VCaP (cell line): ENCODE results near the gene ITGA11.

Source experiments
- H3K27ac ChIP-seq: fragments of 450-650 bp; 2 replicates; pipeline ENCODE4 v1.5.1; 2017
- TF ChIP-seq, protein P1 (sequence below): fragments of 450-650 bp; conservative IDR thresholded peaks from 2 replicates; pipeline ENCODE4 v1.5.1; 2017; ENCODE audit warnings: mild to moderate bottlenecking, moderate library complexity

The ITGA11 gene

DNA sequence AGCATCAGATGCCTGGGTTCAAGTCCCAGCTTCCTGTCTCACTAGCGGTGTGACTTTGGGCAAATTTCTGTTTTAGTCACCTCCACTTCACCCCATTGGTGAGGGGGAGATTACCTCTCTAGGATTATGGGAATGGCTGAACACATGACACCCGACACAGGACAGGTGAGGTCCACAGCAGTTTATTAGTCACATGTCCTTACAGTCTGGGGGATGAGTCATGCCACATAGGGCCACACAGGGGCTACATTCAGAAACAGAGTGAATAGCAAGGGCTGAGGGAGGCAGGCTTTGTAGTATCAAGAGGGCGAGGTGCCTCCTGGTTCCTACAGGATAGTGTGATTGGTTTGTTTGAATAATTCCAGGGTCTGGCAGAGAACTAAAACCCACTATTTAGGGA lies 15.2 kb upstream of the ITGA11 start:
- TF ChIP-seq, protein P1, sequence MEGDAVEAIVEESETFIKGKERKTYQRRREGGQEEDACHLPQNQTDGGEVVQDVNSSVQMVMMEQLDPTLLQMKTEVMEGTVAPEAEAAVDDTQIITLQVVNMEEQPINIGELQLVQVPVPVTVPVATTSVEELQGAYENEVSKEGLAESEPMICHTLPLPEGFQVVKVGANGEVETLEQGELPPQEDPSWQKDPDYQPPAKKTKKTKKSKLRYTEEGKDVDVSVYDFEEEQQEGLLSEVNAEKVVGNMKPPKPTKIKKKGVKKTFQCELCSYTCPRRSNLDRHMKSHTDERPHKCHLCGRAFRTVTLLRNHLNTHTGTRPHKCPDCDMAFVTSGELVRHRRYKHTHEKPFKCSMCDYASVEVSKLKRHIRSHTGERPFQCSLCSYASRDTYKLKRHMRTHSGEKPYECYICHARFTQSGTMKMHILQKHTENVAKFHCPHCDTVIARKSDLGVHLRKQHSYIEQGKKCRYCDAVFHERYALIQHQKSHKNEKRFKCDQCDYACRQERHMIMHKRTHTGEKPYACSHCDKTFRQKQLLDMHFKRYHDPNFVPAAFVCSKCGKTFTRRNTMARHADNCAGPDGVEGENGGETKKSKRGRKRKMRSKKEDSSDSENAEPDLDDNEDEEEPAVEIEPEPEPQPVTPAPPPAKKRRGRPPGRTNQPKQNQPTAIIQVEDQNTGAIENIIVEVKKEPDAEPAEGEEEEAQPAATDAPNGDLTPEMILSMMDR, result no peak
- H3K27ac ChIP-seq, result no peak overlapping the region

DNA sequence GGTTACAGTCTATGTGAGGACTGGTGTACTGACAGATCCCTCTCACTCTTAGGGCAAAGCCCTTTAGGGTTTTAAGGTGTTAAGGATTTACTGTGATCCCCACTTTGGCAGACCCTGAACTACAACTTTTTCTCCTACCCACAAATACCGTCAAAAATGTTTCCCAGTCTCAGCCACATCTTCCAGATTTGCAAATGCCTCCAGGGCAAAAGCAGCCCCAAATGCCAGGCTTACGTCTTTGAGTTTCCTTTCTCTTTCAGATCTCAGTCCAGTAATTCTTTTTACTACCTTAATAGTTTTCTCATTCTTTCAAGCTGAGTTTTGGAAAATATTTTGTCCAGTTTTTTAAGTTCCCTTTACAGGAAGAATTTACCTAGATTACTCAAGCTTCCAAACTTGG lies 13.4 kb upstream of the ITGA11 start:
- TF ChIP-seq, protein P1, result no peak
- H3K27ac ChIP-seq, result no peak overlapping the region

DNA sequence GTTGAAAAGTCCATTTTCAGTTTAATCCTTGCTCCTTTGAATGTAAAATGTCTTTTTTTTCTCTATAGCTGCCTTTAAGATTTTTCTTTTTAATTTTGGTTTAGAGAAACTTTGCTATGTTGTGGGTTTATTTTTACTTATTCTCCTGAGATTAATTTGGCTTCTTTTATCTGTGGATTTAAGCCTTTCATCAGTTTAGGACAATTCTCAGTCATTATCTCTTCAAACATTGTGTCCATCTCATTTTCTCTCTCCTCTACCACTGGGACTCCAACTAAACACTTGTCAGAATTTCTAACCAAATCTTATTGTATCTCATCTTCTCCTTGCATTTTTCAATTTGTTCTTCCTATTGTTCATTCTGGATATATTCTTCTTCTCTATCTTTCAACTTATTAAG lies 12.4 kb upstream of the ITGA11 start:
- TF ChIP-seq, protein P1, result no peak
- H3K27ac ChIP-seq, result no peak overlapping the region

DNA sequence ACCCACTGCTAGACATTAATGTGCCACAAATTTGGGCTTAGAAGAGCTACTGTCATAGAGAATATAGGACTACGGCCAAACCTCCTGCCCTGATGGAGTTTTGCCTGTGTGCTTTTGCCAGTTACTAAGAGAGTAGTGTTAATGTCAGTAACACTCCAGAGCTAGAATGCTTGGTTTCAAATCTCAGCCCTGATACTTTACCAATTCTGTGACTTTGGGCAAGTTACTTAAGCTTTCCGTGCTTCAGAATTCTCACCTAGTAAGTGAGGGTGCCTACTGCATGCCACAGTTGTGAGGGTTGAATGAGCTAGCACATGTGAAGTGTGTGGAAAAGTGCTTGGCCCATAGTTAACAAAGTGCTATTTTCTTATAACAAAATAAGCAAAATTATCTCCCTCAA lies 10.9 kb upstream of the ITGA11 start:
- H3K27ac ChIP-seq, result no peak overlapping the region
- TF ChIP-seq, protein P1, result no peak

DNA sequence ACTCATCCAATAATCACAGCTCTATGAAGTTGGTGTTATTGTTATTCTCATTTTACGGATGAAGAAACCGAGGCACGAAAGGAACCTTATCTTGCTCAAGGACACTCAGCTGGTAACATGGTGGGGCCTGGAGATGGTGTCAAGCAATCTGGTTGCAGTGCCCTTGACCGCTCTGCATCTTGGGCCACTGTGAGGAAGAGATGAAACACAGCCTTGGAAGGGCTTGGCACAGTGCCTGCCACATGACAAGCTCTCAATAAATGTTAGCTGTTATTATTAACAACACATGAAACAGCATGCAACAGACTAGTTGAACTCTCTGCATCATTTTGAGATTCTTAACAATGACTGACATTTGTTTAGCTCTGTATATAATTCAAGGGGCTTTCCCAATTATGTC lies 10.1 kb upstream of the ITGA11 start:
- TF ChIP-seq, protein P1, result no peak
- H3K27ac ChIP-seq, result no peak overlapping the region

DNA sequence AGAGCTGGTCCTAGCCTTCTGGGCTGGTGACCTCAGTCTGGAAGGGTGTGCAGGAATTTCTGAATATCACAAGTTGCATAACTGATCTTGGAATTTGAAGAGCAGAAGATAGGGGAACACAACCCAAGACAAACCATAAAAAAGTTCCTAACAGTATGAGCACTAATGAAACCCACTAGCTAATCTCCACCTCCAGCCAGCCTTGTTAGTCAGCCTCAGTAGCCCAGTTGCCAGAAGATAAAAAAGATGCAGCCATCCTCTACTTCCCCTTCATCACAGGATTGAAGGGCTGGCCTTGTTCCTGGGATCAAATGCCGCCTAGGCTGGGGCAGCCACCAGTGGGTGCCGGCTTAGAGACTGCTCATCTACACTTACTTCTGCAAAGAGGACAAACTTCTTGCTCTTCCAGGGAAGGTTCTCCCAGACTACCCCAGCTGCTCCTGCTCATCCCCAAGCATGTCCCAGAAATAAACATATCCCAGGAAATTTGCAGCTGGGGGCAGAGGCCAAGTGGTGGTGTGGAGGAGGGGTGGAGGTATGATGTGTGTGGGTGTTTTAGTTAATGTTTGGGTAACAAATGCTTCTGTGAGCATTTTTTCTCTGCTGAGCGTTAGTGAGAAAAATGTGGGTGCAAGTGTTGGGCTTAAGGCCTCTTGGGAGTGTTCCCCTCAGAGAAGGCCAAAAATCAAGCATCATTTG lies 9.2 kb upstream of the ITGA11 start:
- H3K27ac ChIP-seq, result no peak overlapping the region
- TF ChIP-seq, protein P1, result no peak

DNA sequence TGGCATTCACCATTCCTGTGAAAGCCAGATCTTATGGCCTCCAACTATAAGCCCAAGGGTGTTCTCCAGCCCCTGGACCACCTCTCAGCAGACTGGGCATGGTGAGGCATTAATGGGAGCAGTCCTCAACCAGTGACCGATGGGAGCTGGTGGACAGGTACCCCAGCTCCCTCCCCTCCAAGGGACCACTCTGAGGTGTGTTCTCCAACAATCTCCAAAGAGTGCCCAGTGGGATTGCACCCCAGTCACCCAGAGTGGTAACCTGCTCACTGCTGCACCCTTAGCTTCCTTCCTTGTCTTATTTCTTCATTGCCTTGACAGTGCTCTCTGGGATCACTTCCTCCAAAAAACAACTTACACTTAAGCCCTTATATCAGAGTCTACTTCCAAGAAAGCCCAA lies 8.2 kb upstream of the ITGA11 start:
- H3K27ac ChIP-seq, result no peak overlapping the region
- TF ChIP-seq, protein P1, result no peak
